ENCODE measurements around the gene SETX. TPM values are rescaled to one million over a fixed set of nuclear protein-coding genes. Genes with fewer than 3 reads are reported as not detected.
"Not testable (repeated sequence)": the region's sequence is repeated elsewhere in the genome, so short reads cannot be mapped to it uniquely, and the experiment has no call there.

SETX gene
- total and polyA plus RNA-seq, 8 donors: 11.1 to 23.1 (median 14.5) TPM

DNA sequence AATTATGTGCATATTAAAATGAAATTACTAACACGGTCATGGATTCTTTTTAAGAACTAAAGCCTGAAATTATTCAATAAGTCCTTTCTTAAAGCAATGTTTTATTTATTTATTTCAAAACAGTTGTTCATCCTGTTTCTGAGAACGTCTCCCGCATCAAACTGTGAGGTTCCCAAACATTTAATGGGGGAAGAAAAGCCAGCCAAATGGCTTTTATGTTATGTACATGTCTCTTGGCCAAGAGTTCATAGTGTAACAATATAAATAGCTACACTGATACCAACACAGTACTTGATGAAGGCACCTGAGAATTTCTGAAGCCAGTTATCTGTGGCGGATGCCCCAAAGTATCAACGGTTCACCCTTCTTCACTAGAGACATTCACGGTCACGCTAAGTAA is 36.2 kb upstream of the SETX start:
- Histone ChIP-seq H3K36me3 (peaks cover under 1 to 64% (median 24%) of the 10 kb centered on the region in 3 donors), H3K27ac (no peak overlapping the region)
- no peak for FAIRE-seq

DNA sequence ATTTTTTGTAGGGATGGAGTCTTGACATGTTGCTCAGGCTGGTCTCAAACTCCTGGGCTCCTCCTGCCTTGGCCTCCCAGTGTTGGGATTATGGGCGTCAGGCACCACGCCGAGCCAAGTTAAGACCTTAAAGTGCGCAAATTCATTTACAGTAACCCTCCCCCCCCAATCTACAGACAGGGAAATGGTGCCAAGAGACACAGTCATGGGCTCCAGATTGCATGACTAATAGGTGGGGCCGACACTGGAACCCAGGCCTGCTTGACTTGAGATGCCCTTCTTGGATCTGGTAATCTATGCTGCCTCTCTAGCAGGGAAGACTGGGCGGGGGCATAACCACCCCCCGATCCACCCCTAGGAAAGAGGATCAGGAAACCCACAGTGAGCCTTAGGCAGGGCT is 32.3 kb upstream of the SETX start:
- Histone ChIP-seq H3K4me3 (no peak overlapping the region), H3K27me3 (no peaks in the 10 kb centered on the region), H3K9me3 (no peaks in the 10 kb centered on the region), H3K27ac (no peak overlapping the region), H3K4me1 (peaks cover 0 to 3% (median 0%) of the 10 kb centered on the region in 3 donors), H3K36me3 (peaks cover 2 to 63% (median 21%) of the 10 kb centered on the region in 3 donors)
- WGBS, 2 donors: 95 to 99% methylated on average over 7 of the region's 7 CpGs
- ATAC-seq: no peak
- TF ChIP-seq, protein P1, sequence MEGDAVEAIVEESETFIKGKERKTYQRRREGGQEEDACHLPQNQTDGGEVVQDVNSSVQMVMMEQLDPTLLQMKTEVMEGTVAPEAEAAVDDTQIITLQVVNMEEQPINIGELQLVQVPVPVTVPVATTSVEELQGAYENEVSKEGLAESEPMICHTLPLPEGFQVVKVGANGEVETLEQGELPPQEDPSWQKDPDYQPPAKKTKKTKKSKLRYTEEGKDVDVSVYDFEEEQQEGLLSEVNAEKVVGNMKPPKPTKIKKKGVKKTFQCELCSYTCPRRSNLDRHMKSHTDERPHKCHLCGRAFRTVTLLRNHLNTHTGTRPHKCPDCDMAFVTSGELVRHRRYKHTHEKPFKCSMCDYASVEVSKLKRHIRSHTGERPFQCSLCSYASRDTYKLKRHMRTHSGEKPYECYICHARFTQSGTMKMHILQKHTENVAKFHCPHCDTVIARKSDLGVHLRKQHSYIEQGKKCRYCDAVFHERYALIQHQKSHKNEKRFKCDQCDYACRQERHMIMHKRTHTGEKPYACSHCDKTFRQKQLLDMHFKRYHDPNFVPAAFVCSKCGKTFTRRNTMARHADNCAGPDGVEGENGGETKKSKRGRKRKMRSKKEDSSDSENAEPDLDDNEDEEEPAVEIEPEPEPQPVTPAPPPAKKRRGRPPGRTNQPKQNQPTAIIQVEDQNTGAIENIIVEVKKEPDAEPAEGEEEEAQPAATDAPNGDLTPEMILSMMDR (IDR thresholded peaks at IDR 0.05): no peak
- intact Hi-C loops (cut with DNase I): no loop called here
- DNase-seq: no peak
- no peak for FAIRE-seq

More for the DNA sequence above, 36.2 kb upstream of the SETX start:
- H3K9me3 ChIP-seq: no peaks in the 10 kb centered on the region
- 76 to 79% methylated on average over 7 of the region's 7 CpGs for WGBS, 2 donors
- TF ChIP-seq, protein P1 (IDR thresholded peaks at IDR 0.05): no peak
- DNase-seq (no peak), ATAC-seq (no peak)
- intact Hi-C loops (cut with DNase I): no loop called here
- H3K4me3 ChIP-seq: no peak overlapping the region
- H3K4me1 ChIP-seq: no peaks in the 10 kb centered on the region
- H3K27me3 ChIP-seq: no peaks in the 10 kb centered on the region

DNA sequence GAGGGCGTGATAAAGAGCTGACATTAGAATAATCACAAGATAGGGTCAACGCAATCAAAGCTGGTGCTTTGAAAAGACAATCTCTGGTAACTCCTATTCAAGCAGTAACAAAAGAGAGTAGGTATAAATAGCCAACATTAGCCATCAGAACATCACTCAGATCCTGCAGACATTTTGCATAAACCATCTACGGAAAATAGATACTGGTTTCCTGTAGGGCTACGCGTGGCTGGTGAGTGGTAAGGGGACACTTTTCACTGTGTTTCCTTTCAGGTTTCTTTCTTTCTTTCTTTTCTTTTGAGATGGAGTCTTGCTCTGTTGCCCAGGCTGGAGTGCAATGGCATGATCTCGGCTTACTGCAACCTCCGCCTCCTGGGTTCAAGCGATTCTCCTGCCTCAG is 29.6 kb upstream of the SETX start:
- TF ChIP-seq, protein P1 (IDR thresholded peaks at IDR 0.05): no peak
- 94 to 95% methylated on average over 8 of the region's 8 CpGs for WGBS, 2 donors
- Histone ChIP-seq H3K4me3 (no peak overlapping the region), H3K27me3 (no peaks in the 10 kb centered on the region), H3K27ac (no peak overlapping the region), H3K9me3 (no peaks in the 10 kb centered on the region), H3K36me3 (peaks cover 2 to 37% (median 12%) of the 10 kb centered on the region in 3 donors), H3K4me1 (peaks cover 3 to 7% (median 5%) of the 10 kb centered on the region in 3 donors)
- ATAC-seq (no peak), DNase-seq (no peak), FAIRE-seq (no peak)
- intact Hi-C loops (cut with DNase I): no loop called here

DNA sequence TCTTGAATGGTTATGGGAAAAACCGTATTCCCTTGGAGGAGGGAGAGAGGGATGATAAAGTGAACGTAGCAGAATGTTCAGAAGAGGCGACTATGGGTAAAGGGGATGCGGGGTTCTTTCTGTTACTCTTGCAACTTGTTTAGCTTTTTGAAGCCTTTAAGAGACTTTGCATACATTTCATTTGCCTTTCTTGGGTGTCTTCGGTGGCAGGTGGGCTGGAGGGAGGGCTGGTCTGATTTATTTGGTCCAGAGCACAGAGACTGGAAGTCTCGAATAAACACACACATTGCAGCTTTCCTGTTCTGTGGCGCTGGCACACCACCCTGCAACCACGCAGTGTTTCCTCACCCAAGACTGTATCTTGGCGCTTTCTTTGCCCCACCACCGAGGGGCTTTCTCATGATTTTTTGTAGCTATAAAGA is 28.7 kb upstream of the SETX start:
- TF ChIP-seq, protein P1 (IDR thresholded peaks at IDR 0.05): no peak
- intact Hi-C loops (cut with DNase I): no loop called here
- peaks cover 3 to 7% (median 5%) of the 10 kb centered on the region in 3 donors for H3K4me1 ChIP-seq
- H3K9me3 ChIP-seq: no peaks in the 10 kb centered on the region
- no peak for ATAC-seq
- H3K4me3 ChIP-seq: no peak overlapping the region
- peaks cover 2 to 39% (median 12%) of the 10 kb centered on the region in 3 donors for H3K36me3 ChIP-seq
- no peaks in the 10 kb centered on the region for H3K27me3 ChIP-seq
- WGBS, 2 donors: 93 to 94% methylated on average over 10 of the region's 10 CpGs
- no peak overlapping the region for H3K27ac ChIP-seq
- FAIRE-seq: no peak
- no peak for DNase-seq

DNA sequence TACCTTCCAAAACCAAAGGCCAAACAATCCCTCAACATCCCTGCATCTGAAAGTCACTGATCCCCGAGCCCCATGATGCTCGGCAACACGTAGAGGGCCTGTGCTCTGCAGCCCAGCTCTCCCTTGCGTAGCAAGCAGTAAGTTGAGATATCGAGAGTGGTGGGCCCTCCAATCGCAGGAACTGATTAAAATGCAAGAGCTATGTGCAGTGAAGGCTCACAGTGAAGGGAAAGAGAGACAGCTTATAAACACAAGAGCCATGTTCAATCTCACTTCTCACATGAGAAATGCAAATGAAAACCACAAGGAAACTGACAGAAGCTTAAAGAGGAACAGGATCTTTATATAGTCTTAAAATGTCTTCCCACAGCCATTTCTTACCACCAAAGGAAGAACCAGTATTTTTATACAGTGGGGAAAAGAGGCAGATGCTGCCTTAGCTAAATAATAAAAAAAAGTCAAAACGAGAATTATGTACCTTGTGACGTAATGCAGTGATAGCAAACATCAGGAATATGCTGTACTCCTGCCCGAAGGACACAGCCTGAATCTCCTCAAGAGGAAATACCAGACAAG is 27.3 kb upstream of the SETX start:
- H3K9me3 ChIP-seq: no peaks in the 10 kb centered on the region
- DNase-seq (peak in 2 of 6 donors; percentile 27 to 45), FAIRE-seq (no peak), ATAC-seq (peak; percentile 79 to 95 (median 83))
- H3K27ac ChIP-seq: peak overlapping the region; percentile 16 to 45 (median 26)
- TF ChIP-seq, protein P1 (IDR thresholded peaks at IDR 0.05): no peak
- intact Hi-C loops (cut with DNase I): no loop called here
- H3K4me3 ChIP-seq: no peak overlapping the region
- H3K27me3 ChIP-seq: no peaks in the 10 kb centered on the region
- peaks cover 3 to 7% (median 5%) of the 10 kb centered on the region in 3 donors for H3K4me1 ChIP-seq
- peaks cover 2 to 31% (median 5%) of the 10 kb centered on the region in 3 donors for H3K36me3 ChIP-seq
- 75 to 76% methylated on average over 9 of the region's 9 CpGs for WGBS, 2 donors

DNA sequence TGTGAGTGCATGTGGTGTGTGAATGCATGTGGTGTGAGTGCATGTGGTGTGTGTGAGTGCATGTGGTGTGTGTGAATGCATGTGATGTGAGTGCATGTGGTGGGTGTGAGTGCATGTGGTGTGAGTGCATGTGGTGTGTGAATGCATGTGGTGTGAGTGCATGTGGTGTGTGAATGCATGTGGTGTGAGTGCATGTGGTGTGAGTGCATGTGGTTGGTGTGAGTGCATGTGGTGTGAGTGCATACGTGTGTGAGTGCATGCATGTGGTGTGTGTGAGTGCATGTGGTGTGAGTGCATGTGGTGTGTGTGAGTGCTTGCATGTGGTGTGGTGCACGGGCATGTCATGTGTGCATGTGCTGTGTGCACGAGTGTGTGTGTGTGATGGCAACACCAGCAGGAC is 23.6 kb upstream of the SETX start:
- intact Hi-C loops (cut with DNase I); H3K27me3 ChIP-seq; H3K4me1 ChIP-seq; H3K9me3 ChIP-seq; H3K27ac ChIP-seq; FAIRE-seq; H3K4me3 ChIP-seq; ATAC-seq; DNase-seq: not testable (repeated sequence)
- 90 to 92% methylated on average over 3 of the region's 3 CpGs for WGBS, 2 donors
- H3K36me3 ChIP-seq: peaks cover 0 to 14% (median 0%) of the 10 kb centered on the region in 3 donors

DNA sequence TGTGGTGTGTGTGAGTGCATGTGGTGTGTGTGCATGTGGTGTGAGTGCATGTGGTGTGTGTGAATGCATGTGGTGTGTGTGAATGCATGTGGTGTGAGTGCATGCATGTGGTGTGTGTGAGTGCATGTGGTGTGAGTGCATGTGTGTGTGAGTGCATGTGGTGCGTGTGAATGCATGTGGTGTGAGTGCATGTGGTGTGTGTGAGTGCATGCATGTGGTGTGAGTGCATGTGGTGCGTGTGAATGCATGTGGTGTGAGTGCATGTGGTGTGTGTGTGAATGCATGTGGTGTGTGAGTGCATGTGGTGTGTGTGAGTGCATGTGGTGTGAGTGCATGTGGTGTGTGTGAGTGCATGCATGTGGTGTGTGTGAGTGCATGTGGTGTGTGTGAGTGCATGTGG is 23.0 kb upstream of the SETX start:
- H3K27me3 ChIP-seq; ATAC-seq; intact Hi-C loops (cut with DNase I); FAIRE-seq; H3K9me3 ChIP-seq; H3K27ac ChIP-seq; DNase-seq; H3K4me1 ChIP-seq; H3K4me3 ChIP-seq: not testable (repeated sequence)
- 95 to 98% methylated on average over 2 of the region's 2 CpGs for WGBS, 2 donors
- H3K36me3 ChIP-seq: peaks cover 0 to 14% (median 0%) of the 10 kb centered on the region in 3 donors
